NCI-H82 treated with DMSO at 0.1 percent for 48 hours (cell line): ENCODE data around the gene ADPGK.
"Not testable (repeated sequence)": the region's sequence is repeated elsewhere in the genome, so short reads cannot be mapped to it uniquely, and the experiment has no call there.

Source experiments
- DNase-seq: peaks from one replicate; lab custom pipeline; 2025; ENCODE audit not compliant: unreplicated experiment; lab: John Stamatoyannopoulos, UW

The ADPGK gene

DNA sequence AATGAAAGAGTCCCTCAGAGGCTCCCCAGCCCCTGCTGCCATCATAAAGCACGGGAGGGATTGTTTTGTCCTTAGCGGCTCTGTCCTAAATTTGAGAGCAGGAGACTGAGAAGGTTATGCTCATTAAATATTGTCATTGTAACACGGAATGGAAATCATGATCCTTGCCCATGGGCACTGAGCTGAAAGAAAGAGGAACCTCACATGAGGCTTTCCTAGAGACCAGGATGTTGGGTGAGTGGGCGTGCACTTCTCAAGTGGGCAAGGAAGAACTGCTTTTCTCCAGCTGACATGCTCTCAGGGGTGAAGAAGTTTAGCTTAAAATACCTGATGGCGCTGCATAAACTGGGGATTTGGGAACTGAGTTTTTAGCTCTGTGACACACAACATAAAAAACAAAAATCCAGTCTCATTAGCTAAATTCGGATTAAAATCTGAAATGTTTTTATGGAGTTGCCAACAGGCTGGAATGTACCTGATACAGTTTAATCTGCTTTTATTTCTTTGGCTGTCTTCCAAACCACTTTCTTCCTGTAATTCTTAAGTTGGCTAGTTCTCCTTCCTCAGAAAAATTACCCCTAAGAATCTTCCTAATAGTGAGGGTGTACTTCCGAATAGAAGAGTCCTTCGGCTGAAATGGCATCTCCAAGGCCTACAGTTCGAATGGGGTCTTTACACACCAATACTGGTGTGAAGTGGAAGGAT is 31.7 kb downstream of the ADPGK start:
- no peak for DNase-seq

- DNase-seq: no peak
Measured at GRCh38 chr15:72749700-72750099, 33.9 kb downstream of the ADPGK start.

DNA sequence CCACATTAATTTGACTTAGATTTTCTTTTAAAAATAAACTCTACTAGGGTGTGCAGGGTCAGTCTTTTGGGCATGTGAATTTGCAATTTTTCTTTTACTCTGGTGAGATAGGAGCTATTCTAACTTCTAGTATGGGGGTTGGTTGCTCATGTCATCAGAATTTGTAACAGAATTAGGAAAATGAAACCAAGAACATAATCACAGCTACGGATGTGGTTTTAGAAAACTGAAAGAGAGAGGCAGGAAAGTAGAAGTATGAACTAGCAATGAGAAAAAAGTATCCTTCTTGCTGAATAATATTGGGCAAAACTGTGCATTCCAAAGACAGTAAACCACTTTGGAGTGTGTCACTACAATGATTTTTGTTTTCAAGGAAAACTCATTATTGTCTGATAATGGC is 43.3 kb downstream of the ADPGK start:
- no peak for DNase-seq

GRCh38 chr15:72737723-72738122 is 45.8 kb downstream of the ADPGK start:
- no peak for DNase-seq

GRCh38 chr15:72737061-72737460 is 46.5 kb downstream of the ADPGK start:
- no peak for DNase-seq

- no peak for DNase-seq
Measured at GRCh38 chr15:72735111-72735510, 48.4 kb downstream of the ADPGK start.

GRCh38 chr15:72733941-72734738 is 49.4 kb downstream of the ADPGK start:
- DNase-seq: no peak

DNA sequence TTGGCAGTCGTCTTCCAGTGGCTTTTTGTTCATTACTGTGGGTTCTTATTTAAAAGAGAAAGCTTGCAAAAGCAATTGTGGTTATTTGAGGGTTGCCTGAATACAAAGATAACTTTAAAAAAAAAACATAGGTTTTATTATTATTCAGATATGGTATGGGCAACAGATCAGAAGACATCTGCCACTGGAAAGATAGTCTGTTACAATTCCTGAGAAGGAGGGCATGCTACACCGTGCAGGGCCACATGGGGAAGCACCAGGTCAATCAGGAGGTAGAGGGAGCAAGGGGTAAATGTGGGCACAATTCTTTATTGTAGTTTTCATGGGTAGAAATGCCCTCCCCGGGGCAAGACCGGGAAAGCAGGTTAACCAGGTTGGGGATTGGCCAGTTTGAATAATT is 51.0 kb downstream of the ADPGK start:
- no peak for DNase-seq

- no peak for DNase-seq
Measured at GRCh38 chr15:72732086-72732485, 51.5 kb downstream of the ADPGK start.

GRCh38 chr15:72728821-72729220 is 54.7 kb downstream of the ADPGK start:
- DNase-seq: no peak

GRCh38 chr15:72728249-72728648 is 55.3 kb downstream of the ADPGK start:
- DNase-seq: not testable (repeated sequence)

DNA sequence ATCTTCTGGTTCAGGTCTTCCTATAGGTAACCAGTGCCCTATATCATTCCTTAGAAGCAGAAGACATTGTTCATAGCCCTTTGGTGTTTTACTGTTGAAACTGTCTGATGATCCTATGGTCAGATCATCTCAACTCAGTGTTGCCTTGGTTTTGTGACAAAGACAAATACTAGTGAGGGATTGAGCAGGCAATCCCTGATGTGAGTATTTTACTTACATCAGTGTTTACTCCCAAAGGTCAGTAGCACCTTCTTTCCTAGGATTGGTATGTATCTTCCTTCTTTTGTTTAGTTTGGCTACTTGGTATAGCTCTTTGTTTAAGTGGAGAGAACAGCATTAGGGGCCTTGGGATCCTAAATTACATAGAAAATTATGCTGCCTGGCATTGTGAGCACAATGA is 56.4 kb downstream of the ADPGK start:
- DNase-seq: no peak

- not testable (repeated sequence) for DNase-seq
Measured at GRCh38 chr15:72725851-72726250, 57.7 kb downstream of the ADPGK start.

GRCh38 chr15:72725446-72725845 is 58.1 kb downstream of the ADPGK start:
- no peak for DNase-seq

- no peak for DNase-seq
Measured at GRCh38 chr15:72724028-72724427, 59.5 kb downstream of the ADPGK start.

DNA sequence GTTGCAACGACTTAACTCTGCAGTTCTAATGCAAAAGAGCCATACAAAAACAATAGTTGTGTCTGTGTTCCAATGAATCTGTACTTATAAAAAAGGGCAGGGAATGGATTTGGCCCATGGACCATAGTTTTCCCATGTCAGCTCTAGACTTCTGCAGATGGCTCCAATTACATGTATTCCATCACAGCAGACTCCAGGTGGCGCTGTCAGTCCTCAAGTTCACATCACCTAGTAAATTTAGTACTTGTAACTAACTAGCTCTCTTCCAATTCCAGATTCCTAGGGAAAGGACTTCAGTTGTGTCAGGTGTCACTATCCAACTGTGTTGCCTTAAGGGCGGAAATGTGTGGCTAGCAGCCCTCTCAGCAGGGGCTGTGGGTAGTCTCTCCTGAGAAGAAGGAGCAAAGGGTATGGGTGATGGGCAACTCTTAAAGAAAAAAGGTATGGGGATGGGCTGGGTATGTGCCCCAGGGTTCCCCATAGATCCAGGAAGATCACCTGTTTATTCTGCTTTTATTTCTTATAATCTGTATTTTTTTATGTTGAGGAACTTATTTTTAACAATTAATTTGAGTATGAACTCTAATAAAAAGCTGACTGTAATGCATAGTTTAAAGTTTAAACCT is 61.4 kb downstream of the ADPGK start:
- peak; percentile 41 for DNase-seq

DNA sequence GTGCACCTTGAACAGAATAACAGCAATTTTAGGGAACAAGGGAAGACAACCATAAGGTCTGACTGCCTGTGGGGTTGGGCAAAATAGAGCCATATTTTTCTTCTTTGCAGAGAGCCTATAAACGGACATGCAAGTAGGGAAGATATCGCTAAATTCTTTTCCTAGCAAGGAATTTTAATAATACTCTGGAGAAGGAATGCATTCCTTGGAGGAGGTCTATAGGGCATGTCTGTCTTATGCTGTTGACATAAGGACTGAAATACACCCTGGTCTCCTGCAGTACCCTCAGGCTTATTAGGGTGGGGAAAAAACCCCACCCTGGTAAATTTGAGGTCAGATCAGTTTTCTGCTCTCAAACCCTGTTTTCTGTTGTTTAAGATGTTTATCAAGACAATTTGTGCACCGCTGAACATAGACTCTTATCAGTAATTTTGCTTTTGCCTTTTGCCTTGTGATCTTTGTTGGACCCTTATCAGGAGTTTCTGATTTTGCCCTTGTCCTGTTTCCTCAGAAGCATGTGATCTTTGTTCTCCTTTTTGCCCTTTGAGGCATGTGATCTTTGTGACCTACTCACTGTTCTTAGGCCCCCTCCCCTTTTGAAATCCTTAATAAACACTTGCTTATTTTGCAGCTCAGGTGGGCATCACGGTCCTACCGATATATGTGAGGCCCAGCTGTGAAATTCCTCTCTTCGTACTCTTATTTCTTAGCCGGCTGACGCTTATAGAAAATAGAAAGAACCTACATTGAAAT is 74.8 kb downstream of the ADPGK start:
- not testable (repeated sequence) for DNase-seq

- no peak for DNase-seq
Measured at GRCh38 chr15:72706266-72706665, 77.3 kb downstream of the ADPGK start.
